Placental epithelial cell (primary cell): ENCODE results near the gene OR2B6. TPM values are rescaled to one million over a fixed set of nuclear protein-coding genes. Genes with fewer than 3 reads are reported as not detected.

Experiments
- total RNA-seq: library from RNA; depleted of rRNA; stranded (reverse); fragments of >200 nt; gene quantifications from 2 replicates; pipeline ENCODE4 v1.2.3, GENCODE V29; 2012

Gene OR2B6
- not detected in 2 replicates for total RNA-seq

DNA sequence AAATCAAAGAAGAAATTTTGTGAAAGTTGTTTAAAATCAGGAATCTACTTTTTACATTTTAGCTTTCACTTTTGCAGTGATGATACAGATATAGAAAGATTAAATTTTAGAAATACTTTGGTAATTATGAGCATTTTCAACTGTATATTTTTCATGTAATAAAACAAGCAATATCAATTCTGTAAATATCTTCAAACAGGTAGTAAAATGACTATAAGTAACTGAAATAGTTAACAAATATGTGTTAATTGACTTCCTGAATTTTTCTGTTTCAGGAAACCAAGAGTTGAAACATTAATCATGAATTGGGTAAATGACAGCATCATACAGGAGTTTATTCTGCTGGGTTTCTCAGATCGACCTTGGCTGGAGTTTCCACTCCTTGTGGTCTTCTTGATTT, at the start of gene OR2B6:
OR2B6 (plus strand) TSS at position 301 of the 400 bp plus-strand sequence; CDS start at position 301, 0 bp downstream.

DNA sequence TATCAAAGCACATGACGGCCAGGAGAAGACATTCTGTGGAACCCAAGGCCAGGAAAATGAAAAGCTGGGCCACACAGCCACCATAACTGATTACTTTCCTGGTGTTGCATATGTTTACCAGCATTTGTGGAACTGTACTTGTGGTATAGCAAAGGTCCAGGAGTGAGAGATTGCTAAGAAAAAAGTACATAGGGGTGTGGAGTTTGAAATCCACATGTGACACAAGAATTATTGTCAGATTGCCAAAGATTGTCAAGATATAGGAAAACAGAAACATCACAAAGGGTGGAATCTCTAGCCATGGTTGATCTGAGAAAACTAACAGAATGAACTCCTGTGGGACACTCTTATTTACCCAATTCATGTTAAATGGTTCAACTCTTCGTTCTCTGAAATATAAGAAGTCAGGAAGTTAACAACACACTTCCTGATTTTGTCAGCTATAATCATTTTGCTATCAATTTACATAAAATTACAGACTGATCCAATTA, 45.0 kb upstream of the OR2B6 start, which contains the start of gene OR2B2:
OR2B2 (minus strand) TSS at position 441 of the 491 bp plus-strand sequence; CDS start at position 364, 77 bp downstream.

Other genes with a start within 250 kb of the OR2B6 start
- not detected in 2 replicates for gene OR2B2, start 44.8 kb upstream of the OR2B6 start, total RNA-seq
- 1.6 and 2.2 TPM in 2 replicates for gene ZNF165, start 123.3 kb downstream of the OR2B6 start, total RNA-seq
- 0.79 and 1.1 TPM in 2 replicates for gene ZSCAN16, start 167.4 kb downstream of the OR2B6 start, total RNA-seq
- 18.1 and 18.8 TPM in 2 replicates for gene ZKSCAN8, start 184.6 kb downstream of the OR2B6 start, total RNA-seq